ENCODE measurements around the gene CEP170.
"Not testable (repeated sequence)": the region's sequence is repeated elsewhere in the genome, so short reads cannot be mapped to it uniquely, and the experiment has no call there.

CEP170 gene

GRCh38 chr1:243230914-243231313 is 24.2 kb downstream of the CEP170 start:
- no peak for DNase-seq

GRCh38 chr1:243229526-243229925 is 25.6 kb downstream of the CEP170 start:
- DNase-seq: no peak

- no peak for DNase-seq
Observed at GRCh38 chr1:243227622-243228021, 27.5 kb downstream of the CEP170 start.

- no peak for DNase-seq
Observed at GRCh38 chr1:243218059-243218458, 37.0 kb downstream of the CEP170 start.

GRCh38 chr1:243217349-243217748 is 37.7 kb downstream of the CEP170 start:
- DNase-seq: no peak

- no peak for DNase-seq
Observed at GRCh38 chr1:243216741-243217140, 38.3 kb downstream of the CEP170 start.

- DNase-seq: not testable (repeated sequence)
Observed at GRCh38 chr1:243215276-243215875, 39.7 kb downstream of the CEP170 start.

- no peak for DNase-seq
Observed at GRCh38 chr1:243213045-243213787, 41.9 kb downstream of the CEP170 start.

GRCh38 chr1:243211984-243212383 is 43.1 kb downstream of the CEP170 start:
- not testable (repeated sequence) for DNase-seq

- DNase-seq: not testable (repeated sequence)
Observed at GRCh38 chr1:243205026-243205501, 50.0 kb downstream of the CEP170 start.

GRCh38 chr1:243204336-243204735 is 50.7 kb downstream of the CEP170 start:
- not testable (repeated sequence) for DNase-seq

- not testable (repeated sequence) for DNase-seq
Observed at GRCh38 chr1:243203196-243203595, 51.9 kb downstream of the CEP170 start.

GRCh38 chr1:243201316-243201715 is 53.8 kb downstream of the CEP170 start:
- DNase-seq: not testable (repeated sequence)

GRCh38 chr1:243197524-243197923 is 57.6 kb downstream of the CEP170 start:
- DNase-seq: not testable (repeated sequence)

GRCh38 chr1:243193330-243193729 is 61.8 kb downstream of the CEP170 start:
- DNase-seq: not testable (repeated sequence)

- DNase-seq: not testable (repeated sequence)
Observed at GRCh38 chr1:243186201-243186995, 68.7 kb downstream of the CEP170 start.

GRCh38 chr1:243184787-243185186 is 70.3 kb downstream of the CEP170 start:
- not testable (repeated sequence) for DNase-seq

GRCh38 chr1:243183661-243184060 is 71.4 kb downstream of the CEP170 start:
- not testable (repeated sequence) for DNase-seq

GRCh38 chr1:243183176-243183575 is 71.9 kb downstream of the CEP170 start:
- DNase-seq: not testable (repeated sequence)

GRCh38 chr1:243179720-243180119 is 75.4 kb downstream of the CEP170 start:
- DNase-seq: peak; percentile 15

GRCh38 chr1:243177792-243178191 is 77.3 kb downstream of the CEP170 start:
- not testable (repeated sequence) for DNase-seq

- not testable (repeated sequence) for DNase-seq
Observed at GRCh38 chr1:243173758-243174369, 81.2 kb downstream of the CEP170 start.

- DNase-seq: not testable (repeated sequence)
Observed at GRCh38 chr1:243164911-243165310, 90.2 kb downstream of the CEP170 start.

Data from activated CD4-positive, alpha-beta T cell treated with anti-CD3 and anti-CD28 coated beads, Interleukin-10, Interleukin-2, amounts not matched to agents 100 ng/mL and 50 ng/mL, durations not matched to agents 16 hours and 8 hours (primary cell).